Endothelial cell of umbilical vein (primary cell): ENCODE data around the gene EPHA4. TPM values are rescaled to one million over a fixed set of nuclear protein-coding genes. Genes with fewer than 3 reads are reported as not detected.

Source experiments
- BruUV-seq: library from RNA; stranded (reverse); fragments of 400-500 nt; replicated peaks from 2 replicates; lab custom pipeline; 2021; lab: Mats Ljungman, UMichigan
- CTCF ChIA-PET: fragments of 300-600, 350-600 bp; sonication (Branson Sonifier 250); formaldehyde crosslinking; loops from one replicate; lab custom pipeline; 2021; ENCODE audit warnings: antibody characterized with exemption, inconsistent platforms; lab: Charles Lee
- POLR2A ChIA-PET: fragments of 300-600, 350-600 bp; sonication (Branson Sonifier 250); formaldehyde crosslinking; loops from one replicate; lab custom pipeline; 2021; ENCODE audit warnings: antibody characterized with exemption, inconsistent platforms; lab: Charles Lee
- DNase-seq: peaks from one replicate; pipeline ENCODE4 v3.0.0-alpha.2; 2011; ENCODE audit warnings: low read depth, low spot score
- FAIRE-seq: peaks from 2 replicates; lab custom pipeline; 2011; peaks lifted over from hg19 to GRCh38; lab: Jason Lieb, UNC
- H2AFZ ChIP-seq: 2 replicates; pipeline ENCODE4 v1.6.0; 2012; ENCODE audit warnings: low read depth, low read length, control low read depth, inconsistent platforms
- H3K27ac ChIP-seq: 2 replicates; pipeline ENCODE4 v1.5.1; 2011; ENCODE audit warnings: low read depth, mild to moderate bottlenecking, control low read depth, low read length, moderate library complexity; ENCODE audit not compliant: insufficient read depth
- H3K27me3 ChIP-seq, 2 experiments: 2 replicates each; pipeline versions ENCODE4 v1.6.0 to v1.6.1; 2011; ENCODE audit warnings: low read length in 2 of 2, mixed read lengths in 1 of 2; ENCODE audit not compliant: control insufficient read depth in 2 of 2, insufficient read depth in 2 of 2
- H3K36me3 ChIP-seq, 2 experiments: 2 replicates in 1 of 2; 3 replicates in 1 of 2; pipeline ENCODE4 v1.5.1; 2011; ENCODE audit warnings: low read length in 2 of 2, mild to moderate bottlenecking in 1 of 2, moderate library complexity in 1 of 2; ENCODE audit not compliant: control insufficient read depth in 2 of 2, insufficient read depth in 2 of 2; ENCODE audit errors: extremely low read depth in 1 of 2
- H3K4me1 ChIP-seq: 3 replicates; pipeline ENCODE4 v1.5.1; 2011; ENCODE audit warnings: mild to moderate bottlenecking, low read length; ENCODE audit not compliant: control insufficient read depth, insufficient read depth; ENCODE audit errors: extremely low read depth
- H3K4me2 ChIP-seq: 2 replicates; pipeline ENCODE4 v1.6.1; 2011; ENCODE audit warnings: low read length, control low read depth, mixed read lengths; ENCODE audit not compliant: insufficient read depth
- H3K4me3 ChIP-seq, 3 experiments: fragments of 200-600 bp in 1 of 3; sonication (generic), shearing (Covaris generic) in 1 of 3; replicated peaks in 1 of 3; 2 replicates each; pipeline ENCODE4 v1.5.1; 2011 to 2016; ENCODE audit warnings: control low read depth in 3 of 3, low read length in 3 of 3, mild to moderate bottlenecking in 2 of 3, inconsistent platforms in 1 of 3, low read depth in 1 of 3, moderate library complexity in 1 of 3; ENCODE audit not compliant: insufficient read depth in 1 of 3
- H3K79me2 ChIP-seq: 2 replicates; pipeline ENCODE4 v1.6.0; 2012; ENCODE audit warnings: low read length, inconsistent platforms; ENCODE audit not compliant: control insufficient read depth, insufficient read depth
- H3K9ac ChIP-seq: replicated peaks from 2 replicates; pipeline ENCODE3; 2011; ENCODE audit warnings: low read length, control low read depth; ENCODE audit not compliant: insufficient read depth; ENCODE audit errors: extremely low read depth
- H3K9me1 ChIP-seq: replicated peaks from 3 replicates; pipeline ENCODE4 v1.6.0; 2011; ENCODE audit warnings: mild to moderate bottlenecking, low read length; ENCODE audit not compliant: control insufficient read depth, insufficient read depth; ENCODE audit errors: extremely low read depth
- H3K9me3 ChIP-seq: replicated peaks from 2 replicates; pipeline ENCODE4 v1.5.1; 2012; ENCODE audit warnings: low read length, inconsistent platforms; ENCODE audit not compliant: control insufficient read depth, insufficient read depth
- H4K20me1 ChIP-seq: replicated peaks from 2 replicates; pipeline ENCODE3; 2011; ENCODE audit warnings: mild to moderate bottlenecking, low read length; ENCODE audit not compliant: control insufficient read depth, insufficient read depth; ENCODE audit errors: extremely low read depth
- EZH2 ChIP-seq: IDR thresholded peaks from 2 replicates; pipeline ENCODE4 v1.6.1; 2012; ENCODE audit warnings: borderline replicate concordance, low read depth, mild to moderate bottlenecking, moderate library complexity, low read length, inconsistent platforms; ENCODE audit not compliant: severe bottlenecking
- FOS ChIP-seq: IDR thresholded peaks from 2 replicates; pipeline ENCODE4 v1.6.1; 2011; ENCODE audit warnings: mild to moderate bottlenecking, low read length, moderate library complexity, borderline replicate concordance; ENCODE audit not compliant: insufficient read depth
- GATA2 ChIP-seq: IDR thresholded peaks from 2 replicates; pipeline ENCODE4 v1.7.0; 2011; ENCODE audit warnings: low read depth, mild to moderate bottlenecking, moderate library complexity, mixed read lengths, low read length; ENCODE audit not compliant: insufficient read length, insufficient read depth
- JUN ChIP-seq: IDR thresholded peaks from 2 replicates; pipeline ENCODE4 v1.6.1; 2011; ENCODE audit warnings: borderline replicate concordance, low read depth; ENCODE audit not compliant: insufficient read length, insufficient read depth
- MAX ChIP-seq: IDR thresholded peaks from 2 replicates; pipeline ENCODE4 v1.6.1; 2011; ENCODE audit not compliant: insufficient read depth, insufficient read length
- MYC ChIP-seq: IDR thresholded peaks from one replicate; pipeline ENCODE4 v1.6.1; 2011; ENCODE audit warnings: mild to moderate bottlenecking, low read depth, low read length
- POLR2A ChIP-seq: IDR thresholded peaks from 2 replicates; pipeline ENCODE4 v1.6.1; 2012; ENCODE audit warnings: low read depth, mild to moderate bottlenecking, control low read depth, low read length
- POLR2AphosphoS5 ChIP-seq: IDR thresholded peaks from 2 replicates; pipeline ENCODE4 v1.6.1; 2012; ENCODE audit warnings: low read depth, mild to moderate bottlenecking, control low read depth, low read length, moderate library complexity; ENCODE audit not compliant: insufficient read depth
- dilution Hi-C: fragments of 300-500 bp; cut with MboI; formaldehyde crosslinking; loops from one replicate; pipeline ENCODE4 v1.15.0; 2019; ENCODE audit warnings: low sequenced_read_pairs; ENCODE audit not compliant: extremely low pct_ligation_motif_present
- intact Hi-C: fragments of 100-400 bp; cut with micrococcal nuclease; formaldehyde crosslinking; loops from one replicate; pipeline ENCODE4 v1.10.0; 2022
- polyA plus RNA-seq, 4 experiments: library from polyadenylated mRNA; depleted of rRNA in 3 of 4; stranded (reverse) in 3 of 4; unstranded in 1 of 4; fragments of >200 nt; gene quantifications; 2 replicates each; pipeline versions ENCODE4 v1.2.1 to v1.2.3, GENCODE V29; 2011 to 2012; ENCODE audit warnings: missing spikeins in 1 of 4
- total RNA-seq: library from RNA; stranded (reverse); gene quantifications from 2 replicates; pipeline ENCODE4 v1.2.3, GENCODE V29; 2021
- TF ChIP-seq, protein P1 (sequence below), 2 donors: IDR thresholded peaks; 1 replicate in 1 of 2; 2 replicates in 1 of 2; pipeline ENCODE4 v1.5.1; 2011; ENCODE audit warnings: low read length in 2 of 2, mild to moderate bottlenecking in 2 of 2, moderate library complexity in 2 of 2, control low read depth in 1 of 2, inconsistent platforms in 1 of 2, low read depth in 1 of 2; ENCODE audit not compliant: insufficient read depth in 1 of 2; ENCODE audit errors: extremely low read depth in 1 of 2

The EPHA4 gene
- total and polyA plus RNA-seq, 2 donors (not counting 3 experiments of a cell fraction or from before 2014, with no cell fraction given) = 11.9 to 19.8 TPM

- H3K9ac ChIP-seq = no peak overlapping the region
- ChIA-PET CTCF (interaction anchor here (3.0 kb wide), 1 partner anchor 40 kb away, joined by 11 read pairs; the partner anchor contains the start of gene EPHA4), POLR2A (no interaction called here)
- dilution Hi-C loops (no loop called here), intact Hi-C loops (no loop called here)
- no peaks in the 10 kb centered on the region for H3K36me3 ChIP-seq
- H3K27me3 ChIP-seq = no peaks in the 10 kb centered on the region
- no peak overlapping the region for H3K4me2 ChIP-seq
- no peaks in the 10 kb centered on the region for H4K20me1 ChIP-seq
- no peaks in the 10 kb centered on the region for H3K9me3 ChIP-seq
- DNase-seq (no peak), FAIRE-seq (no peak)
- BruUV-seq = no TSS peak
- TF ChIP-seq GATA2 (no peak), JUN (no peak), MYC (no peak), EZH2 (no peak), FOS (no peak), POLR2A (no peak), MAX (no peak), POLR2AphosphoS5 (no peak)
- TF ChIP-seq, protein P1, sequence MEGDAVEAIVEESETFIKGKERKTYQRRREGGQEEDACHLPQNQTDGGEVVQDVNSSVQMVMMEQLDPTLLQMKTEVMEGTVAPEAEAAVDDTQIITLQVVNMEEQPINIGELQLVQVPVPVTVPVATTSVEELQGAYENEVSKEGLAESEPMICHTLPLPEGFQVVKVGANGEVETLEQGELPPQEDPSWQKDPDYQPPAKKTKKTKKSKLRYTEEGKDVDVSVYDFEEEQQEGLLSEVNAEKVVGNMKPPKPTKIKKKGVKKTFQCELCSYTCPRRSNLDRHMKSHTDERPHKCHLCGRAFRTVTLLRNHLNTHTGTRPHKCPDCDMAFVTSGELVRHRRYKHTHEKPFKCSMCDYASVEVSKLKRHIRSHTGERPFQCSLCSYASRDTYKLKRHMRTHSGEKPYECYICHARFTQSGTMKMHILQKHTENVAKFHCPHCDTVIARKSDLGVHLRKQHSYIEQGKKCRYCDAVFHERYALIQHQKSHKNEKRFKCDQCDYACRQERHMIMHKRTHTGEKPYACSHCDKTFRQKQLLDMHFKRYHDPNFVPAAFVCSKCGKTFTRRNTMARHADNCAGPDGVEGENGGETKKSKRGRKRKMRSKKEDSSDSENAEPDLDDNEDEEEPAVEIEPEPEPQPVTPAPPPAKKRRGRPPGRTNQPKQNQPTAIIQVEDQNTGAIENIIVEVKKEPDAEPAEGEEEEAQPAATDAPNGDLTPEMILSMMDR (IDR thresholded peaks at IDR 0.05; ENCODE audit: extremely low read depth in 1 of 2, insufficient read depth in 1 of 2, low read depth in 1 of 2, low read length in 2 of 2) = no peak
- H3K27ac ChIP-seq = no peak overlapping the region
- H3K9me1 ChIP-seq = no peaks in the 10 kb centered on the region
- no peaks in the 10 kb centered on the region for H3K79me2 ChIP-seq
- peaks cover 34% of the 10 kb centered on the region for H3K4me1 ChIP-seq
- H3K4me3 ChIP-seq = no peak overlapping the region
- no peak overlapping the region for H2AFZ ChIP-seq
Observed at GRCh38 chr2:221532641-221533040, 39.5 kb downstream of the EPHA4 start.
